A204.1 (cell line): ENCODE results near the gene CDH23.

Source experiments
- FAIRE-seq: peaks from 2 replicates; lab custom pipeline; 2012; peaks lifted over from hg19 to GRCh38; lab: Jason Lieb, UNC

Gene CDH23

GRCh38 chr10:71625445-71626175 is 228.9 kb downstream of the CDH23 start:
- FAIRE-seq, result no peak

GRCh38 chr10:71627230-71627939 is 230.7 kb downstream of the CDH23 start:
- FAIRE-seq, result no peak

GRCh38 chr10:71627956-71628355 is 231.2 kb downstream of the CDH23 start:
- no peak for FAIRE-seq

- no peak for FAIRE-seq
Observed at GRCh38 chr10:71629131-71629530, 232.4 kb downstream of the CDH23 start.

- FAIRE-seq, result no peak
Observed at GRCh38 chr10:71630168-71630567, 233.4 kb downstream of the CDH23 start.

- no peak for FAIRE-seq
Observed at GRCh38 chr10:71631007-71631861, 234.5 kb downstream of the CDH23 start.

GRCh38 chr10:71632200-71632820 is 235.6 kb downstream of the CDH23 start:
- no peak for FAIRE-seq

- FAIRE-seq, result no peak
Observed at GRCh38 chr10:71632896-71633600, 236.3 kb downstream of the CDH23 start.

GRCh38 chr10:71633920-71634319 is 237.2 kb downstream of the CDH23 start:
- FAIRE-seq, result no peak

GRCh38 chr10:71634531-71635164 is 237.9 kb downstream of the CDH23 start:
- no peak for FAIRE-seq

- no peak for FAIRE-seq
Observed at GRCh38 chr10:71635251-71635866, 238.6 kb downstream of the CDH23 start.

GRCh38 chr10:71635867-71636266 is 239.1 kb downstream of the CDH23 start:
- no peak for FAIRE-seq

- FAIRE-seq, result no peak
Observed at GRCh38 chr10:71636588-71636987, 239.9 kb downstream of the CDH23 start.

GRCh38 chr10:71637305-71637704 is 240.6 kb downstream of the CDH23 start:
- FAIRE-seq, result no peak

GRCh38 chr10:71638064-71638821 is 241.5 kb downstream of the CDH23 start:
- no peak for FAIRE-seq

- no peak for FAIRE-seq
Observed at GRCh38 chr10:71638822-71639719, 242.4 kb downstream of the CDH23 start.

- FAIRE-seq, result no peak
Observed at GRCh38 chr10:71640607-71641006, 243.9 kb downstream of the CDH23 start.

- FAIRE-seq, result no peak
Observed at GRCh38 chr10:71641449-71641848, 244.7 kb downstream of the CDH23 start.

- FAIRE-seq, result no peak
Observed at GRCh38 chr10:71641986-71642385, 245.3 kb downstream of the CDH23 start.
